PC-9 (cell line): Measurements from ENCODE around the gene SUPT20H.

ENCODE experiments used
- CTCF ChIP-seq: fragments of 200-600 bp; sonication (generic); conservative IDR thresholded peaks from 2 replicates; pipeline ENCODE4 v1.6.1; 2017; ENCODE audit warnings: mixed run types, antibody characterized with exemption, mild to moderate bottlenecking, moderate library complexity
- EZH2 ChIP-seq: fragments of 200-600 bp; sonication (generic); IDR thresholded peaks from 2 replicates; pipeline ENCODE4 v1.8.0; 2017; ENCODE audit warnings: antibody characterized with exemption, low read depth

GRCh38 chr13:37049810-37050209 lies 9.7 kb downstream of the SUPT20H start:
- TF ChIP-seq EZH2 (no peak), CTCF (no peak; the same call in 1 of the 2 replicates)
